ENCODE measurements around the gene TCF12. TPM values are rescaled to one million over a fixed set of nuclear protein-coding genes. Genes with fewer than 3 reads are reported as not detected.

The TCF12 gene
- total and polyA plus RNA-seq, 2 of the 8 experiments (the other 6 are each of a cell fraction or from before 2014, with no cell fraction given) = 85.8 to 101 TPM

DNA sequence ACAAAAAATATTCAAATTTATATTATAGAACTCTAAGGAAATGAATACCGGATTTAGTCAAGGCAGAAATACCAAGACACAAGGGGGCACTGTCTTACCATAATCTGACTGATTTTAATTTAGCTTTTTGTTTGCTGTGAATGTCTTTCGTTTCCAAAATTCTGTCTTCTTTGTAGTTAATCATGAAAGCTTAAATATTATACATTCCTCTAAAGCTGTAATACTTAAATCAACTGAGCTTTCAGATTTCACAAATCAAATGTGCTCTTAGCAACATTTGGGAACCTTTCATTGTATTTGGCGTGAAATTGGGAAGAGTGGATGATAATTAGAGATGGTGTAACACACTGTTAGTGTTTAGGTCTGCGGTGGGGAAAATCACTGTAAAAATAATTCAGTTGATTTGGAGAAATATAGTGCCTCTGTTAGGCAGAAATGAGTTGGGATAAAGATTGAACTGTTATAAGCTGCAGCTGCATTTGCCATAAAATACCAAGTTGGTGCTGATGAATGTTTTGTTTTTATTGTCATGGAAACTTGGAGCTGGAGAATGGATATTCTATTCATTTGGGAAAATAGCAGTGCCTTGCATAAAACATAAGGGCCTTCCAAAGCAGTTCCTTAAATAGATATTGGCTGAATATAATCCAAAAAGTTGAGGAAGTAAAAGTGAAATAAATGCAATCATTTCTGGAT lies 228.2 kb downstream of the TCF12 start (continued):
- TF ChIP-seq SIRT6 (IDR thresholded peaks at IDR 0.05; ENCODE audit: low read length) (no peak), KDM1A (IDR thresholded peaks at IDR 0.05; ENCODE audit: borderline replicate concordance, low read length) (no peak), GABPA (IDR thresholded peaks at IDR 0.05; ENCODE audit: borderline replicate concordance, insufficient read depth, low read length) (no peak), GTF2F1 (IDR thresholded peaks at IDR 0.05; ENCODE audit: borderline replicate concordance, low read depth, low read length) (no peak), RAD21 (IDR thresholded peaks at IDR 0.05 in 1 of 2, conservative IDR thresholded peaks at IDR 0.05 in 1 of 2; ENCODE audit: low read depth in 2 of 2, low read length in 2 of 2) (peak; percentile 75 to 86), BRCA1 (IDR thresholded peaks at IDR 0.05; ENCODE audit: low read depth, low read length) (no peak), MAFK (IDR thresholded peaks at IDR 0.05; ENCODE audit: low read depth, low read length) (no peak), ZNF274 (IDR thresholded peaks at IDR 0.05; ENCODE audit: borderline replicate concordance, extremely low read depth, low read length) (no peak), POU5F1 (IDR thresholded peaks at IDR 0.05; ENCODE audit: low read depth, low read length) (no peak), BACH1 (IDR thresholded peaks at IDR 0.05; ENCODE audit: low read length) (no peak)
